ENCODE results near the gene TMEM116. TPM values are rescaled to one million over a fixed set of nuclear protein-coding genes. Genes with fewer than 3 reads are reported as not detected.

The TMEM116 gene
- total RNA-seq, 1 experiment from 2014 or later, result 10.2 TPM

GRCh38 chr12:111887926-111888745 lies 124.8 kb downstream of the TMEM116 start:
- no peak for ATAC-seq
- peaks cover 26% of the 10 kb centered on the region for H3K36me3 ChIP-seq (ENCODE audit: control insufficient read depth, insufficient read depth, low read length)
- H3K27me3 ChIP-seq (ENCODE audit: control insufficient read depth, insufficient read depth, low read length), result no peaks in the 10 kb centered on the region
- H3K4me1 ChIP-seq (ENCODE audit: control insufficient read depth, insufficient read depth, low read length), result no peaks in the 10 kb centered on the region
- BruUV-seq (replicated peaks), result no TSS peak
- H3K9me3 ChIP-seq (ENCODE audit: control insufficient read depth, insufficient read depth, low read depth, low read length), result no peaks in the 10 kb centered on the region
- intact Hi-C loops (cut with micrococcal nuclease; ENCODE audit: unreplicated experiment) (no loop called here), in situ Hi-C loops (cut with HindIII; ENCODE audit: low pct_unique_long_range_greater_than_20kb, low sequenced_read_pairs) (no loop called here)
- DNase-seq (ENCODE audit: low read depth, low spot score), result no peak
- no peak overlapping the region for H3K27ac ChIP-seq (ENCODE audit: low read length)
- TF ChIP-seq CTCF (IDR thresholded peaks at IDR 0.05) (no peak), REST (IDR thresholded peaks at IDR 0.05; ENCODE audit: insufficient read depth in 1 of 2, low read depth in 2 of 2, low read length in 1 of 2) (no peak), POLR2AphosphoS5 (IDR thresholded peaks at IDR 0.05; ENCODE audit: low read depth, low read length) (no peak), TCF7L2 (IDR thresholded peaks at IDR 0.05; ENCODE audit: low read depth, low read length) (no peak), SIN3A (IDR thresholded peaks at IDR 0.05; ENCODE audit: borderline replicate concordance, insufficient read depth, low read depth, low read length) (no peak)
- no peak overlapping the region for H3K4me3 ChIP-seq (ENCODE audit: low read depth in 2 of 2, low read length in 2 of 2)
- ChIA-PET POLR2A (no interaction called here), CTCF (no interaction called here)

- no peak overlapping the region for H3K27ac ChIP-seq (ENCODE audit: low read length)
- DNase-seq (ENCODE audit: low read depth, low spot score), result no peak
- H3K9me3 ChIP-seq (ENCODE audit: control insufficient read depth, insufficient read depth, low read depth, low read length), result no peaks in the 10 kb centered on the region
- H3K4me1 ChIP-seq (ENCODE audit: control insufficient read depth, insufficient read depth, low read length), result no peaks in the 10 kb centered on the region
- in situ Hi-C loops (cut with HindIII; ENCODE audit: low pct_unique_long_range_greater_than_20kb, low sequenced_read_pairs), result no loop called here
- intact Hi-C loops (cut with micrococcal nuclease; ENCODE audit: unreplicated experiment), result no loop called here
- ChIA-PET CTCF (no interaction called here), POLR2A (no interaction called here)
- no peak for ATAC-seq
- peaks cover 16% of the 10 kb centered on the region; the same call in 1 of the 2 replicates for H3K36me3 ChIP-seq (ENCODE audit: control insufficient read depth, insufficient read depth, low read length)
- TF ChIP-seq TCF7L2 (IDR thresholded peaks at IDR 0.05; ENCODE audit: low read depth, low read length) (no peak), CTCF (IDR thresholded peaks at IDR 0.05) (no peak), SIN3A (IDR thresholded peaks at IDR 0.05; ENCODE audit: borderline replicate concordance, insufficient read depth, low read depth, low read length) (no peak), POLR2AphosphoS5 (IDR thresholded peaks at IDR 0.05; ENCODE audit: low read depth, low read length) (no peak)
- H3K27me3 ChIP-seq (ENCODE audit: control insufficient read depth, insufficient read depth, low read length), result no peaks in the 10 kb centered on the region
- no peak overlapping the region for H3K4me3 ChIP-seq (ENCODE audit: low read depth in 2 of 2, low read length in 2 of 2)
- no TSS peak for BruUV-seq (replicated peaks)
These were observed 126.1 kb downstream of the TMEM116 start for GRCh38 chr12:111886662-111887545.
